Heart right ventricle (tissue), 16 donors: ENCODE data around the gene GRID1. TPM values are rescaled to one million over a fixed set of nuclear protein-coding genes. Genes with fewer than 3 reads are reported as not detected.
"Not testable (repeated sequence)": the region's sequence is repeated elsewhere in the genome, so short reads cannot be mapped to it uniquely, and the experiment has no call there.

ENCODE experiments used
- ATAC-seq, 8 donors: fragments of 200-7000 bp; cut with Tn5 transposase; one replicate each; pipeline ENCODE4 v1.9.1; 2020; ENCODE audit warnings: mild to moderate bottlenecking in 8 of 8, moderate library complexity in 8 of 8, moderate number of reproducible peaks in 1 of 8
- DNase-seq, 2 donors: peaks; one replicate each; pipeline ENCODE4 v3.0.0-alpha.2; 2020
- H3K27ac ChIP-seq, 10 donors: fragments of 200-600 bp; sonication (generic) in 2 of 10; one replicate each; pipeline versions ENCODE4 v1.5.0 to v1.8.0; 2020 to 2022; ENCODE audit warnings: mild to moderate bottlenecking in 3 of 10
- H3K27me3 ChIP-seq, 7 donors: fragments of 200-600 bp; one replicate each; pipeline ENCODE4 v1.8.0; 2021 to 2022; ENCODE audit warnings: mild to moderate bottlenecking in 2 of 7
- H3K36me3 ChIP-seq, 9 donors: fragments of 200-600 bp; sonication (generic) in 1 of 9; one replicate each; pipeline versions ENCODE4 v1.5.0 to v1.8.0; 2020 to 2022; ENCODE audit warnings: mild to moderate bottlenecking in 2 of 9
- H3K4me1 ChIP-seq, 9 donors: fragments of 200-600 bp; sonication (generic) in 1 of 9; one replicate each; pipeline versions ENCODE4 v1.5.0 to v1.8.0; 2020 to 2022; ENCODE audit warnings: mild to moderate bottlenecking in 4 of 9
- H3K4me3 ChIP-seq, 10 donors: fragments of 200-600 bp; sonication (generic) in 2 of 10; one replicate each; pipeline versions ENCODE4 v1.5.0 to v1.8.0; 2020 to 2022; ENCODE audit warnings: mild to moderate bottlenecking in 7 of 10, moderate library complexity in 2 of 10
- H3K9me3 ChIP-seq, 11 donors: fragments of 200-600 bp in 10 of 11; sonication (generic) in 2 of 11; one replicate each; pipeline versions ENCODE4 v1.5.0 to v1.8.0; 2013 to 2022; ENCODE audit warnings: mild to moderate bottlenecking in 2 of 11, control low read depth in 1 of 11, moderate library complexity in 1 of 11
- WGBS, 2 donors: extraction: QIAGEN DNeasy Blood & Tissue Kit; methylation state at CpG; one replicate each; pipeline ENCODE4 v1.1.7; 2013; ENCODE audit warnings: inconsistent platforms in 1 of 2; 5-methylcytosine and 5-hydroxymethylcytosine counted together
- intact Hi-C, 10 donors: fragments of 100-400 bp; cut with DNase I; formaldehyde crosslinking; loops; one replicate each; pipeline versions ENCODE4 v1.11.1 to v1.14.2; 2022
- polyA plus RNA-seq, 2 donors: library from polyadenylated mRNA; stranded (reverse); fragments of 200-250 nt; gene quantifications; one replicate each; pipeline ENCODE4 v1.2.3, GENCODE V29; 2013
- total RNA-seq, 10 donors: library from RNA; stranded (reverse); fragmentation: NEBNext Ultra II Directional in 3 of 10; extraction: Animal tissue kit (Norgen Biotek cat#: 25700) in 3 of 10; gene quantifications; one replicate each; pipeline versions ENCODE4 v1.2.1 to v1.2.4, GENCODE V29; 2021 to 2023
- TF ChIP-seq, protein P1 (sequence below), 9 donors: fragments of 200-600 bp; sonication (generic) in 2 of 9; IDR thresholded peaks; one replicate each; pipeline versions ENCODE4 v1.5.0 to v1.8.0; 2021 to 2022; ENCODE audit warnings: antibody characterized with exemption in 9 of 9, mild to moderate bottlenecking in 5 of 9, moderate library complexity in 1 of 9
- donor health status: Arrhythmogenic right ventricular cardiomyopathy.
- donor health status: ischemic (EF 13 %, LVEDD 7.1; RV severe dilation, severe dysfunction).
- donor health status: healthy with polysubstance abuse.
- donor health status: DM: no; HTN: yes; CAD: no.
- donor health status: DM: no; HTN: no; CAD: no.
- donor health status: ischemic (EF 25% LVEDD 6.9; RV normal size, moderate dysfunction).
- donor health status: ischemic (EF 25% LVEDD 5.7; RV mildly dilated, moderate dysfunction).
- donor health status: healthy.
- donor health status: DM: yes; HTN: yes; CAD: no.
- donor health status: Ischemic cardiomyopathy.
- donor health status: ischemic (EF 35%, LVEDD 5.7; RV mildly dilated, moderate dysfunction).
- donor health status: nonischemic (EF 11% LVEDD 7.7; RV severe dilation, severe dysfunction).
- donor health status: DM: yes; HTN: yes; CAD: no.
- donor health status: PGD.
- donor health status: ischemic (EF 29% LVEDD 5.4; RV normal size, mild dysfunction).
- donor health status: nonischemic (EF 23%, LVEDD 6.1; RV moderate dilation, normal function).

GRID1 gene
- total and polyA plus RNA-seq, 12 donors = 0.44 to 3.4 (median 1.5) TPM

DNA sequence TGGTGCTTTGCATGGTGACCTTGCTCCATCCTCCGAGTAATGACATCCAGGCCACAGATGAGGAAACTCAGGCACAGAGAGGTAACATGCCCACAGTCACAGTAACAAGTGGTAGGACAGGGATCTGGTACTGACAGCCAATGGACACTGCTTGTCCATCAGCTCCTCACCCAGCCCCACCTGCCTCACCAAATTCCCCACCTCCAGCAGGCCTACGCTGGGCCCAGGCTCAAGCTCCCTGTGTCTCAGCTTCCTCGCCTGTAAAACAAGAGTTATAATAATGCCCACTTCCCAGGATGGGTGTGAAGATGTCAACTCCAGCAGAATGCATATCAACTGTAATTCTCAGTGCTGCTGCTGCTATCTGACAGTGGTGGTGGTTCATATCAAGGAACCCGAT is 123.8 kb downstream of the GRID1 start:
- TF ChIP-seq, protein P1, sequence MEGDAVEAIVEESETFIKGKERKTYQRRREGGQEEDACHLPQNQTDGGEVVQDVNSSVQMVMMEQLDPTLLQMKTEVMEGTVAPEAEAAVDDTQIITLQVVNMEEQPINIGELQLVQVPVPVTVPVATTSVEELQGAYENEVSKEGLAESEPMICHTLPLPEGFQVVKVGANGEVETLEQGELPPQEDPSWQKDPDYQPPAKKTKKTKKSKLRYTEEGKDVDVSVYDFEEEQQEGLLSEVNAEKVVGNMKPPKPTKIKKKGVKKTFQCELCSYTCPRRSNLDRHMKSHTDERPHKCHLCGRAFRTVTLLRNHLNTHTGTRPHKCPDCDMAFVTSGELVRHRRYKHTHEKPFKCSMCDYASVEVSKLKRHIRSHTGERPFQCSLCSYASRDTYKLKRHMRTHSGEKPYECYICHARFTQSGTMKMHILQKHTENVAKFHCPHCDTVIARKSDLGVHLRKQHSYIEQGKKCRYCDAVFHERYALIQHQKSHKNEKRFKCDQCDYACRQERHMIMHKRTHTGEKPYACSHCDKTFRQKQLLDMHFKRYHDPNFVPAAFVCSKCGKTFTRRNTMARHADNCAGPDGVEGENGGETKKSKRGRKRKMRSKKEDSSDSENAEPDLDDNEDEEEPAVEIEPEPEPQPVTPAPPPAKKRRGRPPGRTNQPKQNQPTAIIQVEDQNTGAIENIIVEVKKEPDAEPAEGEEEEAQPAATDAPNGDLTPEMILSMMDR (IDR thresholded peaks at IDR 0.05) = no peak
- intact Hi-C loops = no loop called here
- no peak overlapping the region for H3K27ac ChIP-seq
- no peaks in the 10 kb centered on the region for H3K9me3 ChIP-seq
- no peaks in the 10 kb centered on the region for H3K36me3 ChIP-seq
- no peak overlapping the region for H3K4me3 ChIP-seq
- H3K27me3 ChIP-seq = no peaks in the 10 kb centered on the region
- 88 to 94% methylated on average over 4 of the region's 4 CpGs for WGBS, 2 donors
- ATAC-seq (no peak), DNase-seq (no peak)
- no peaks in the 10 kb centered on the region for H3K4me1 ChIP-seq

DNA sequence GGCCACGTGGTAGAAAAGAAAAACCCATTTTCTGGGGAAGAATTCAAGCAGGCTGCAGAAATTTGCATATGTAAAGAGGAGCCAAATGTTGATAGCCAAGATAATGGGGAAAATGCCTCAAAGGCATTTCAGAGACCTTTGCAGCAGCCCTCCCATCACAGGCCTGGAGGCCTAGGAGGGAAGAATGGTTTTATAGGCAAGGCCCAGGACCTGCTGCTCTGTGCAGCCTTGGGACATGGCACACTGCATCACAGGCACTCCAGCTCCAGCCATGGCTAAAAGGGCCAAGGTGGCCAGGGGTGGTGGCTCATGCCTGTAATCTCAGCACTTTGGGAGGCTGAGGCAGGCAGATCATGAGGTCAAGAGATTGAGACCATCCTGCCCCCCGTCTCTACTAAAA is 128.5 kb downstream of the GRID1 start:
- H3K27me3 ChIP-seq = peaks cover 0 to 13% (median 0%) of the 10 kb centered on the region in 7 donors
- WGBS, 2 donors = 37 to 46% methylated on average over 2 of the region's 2 CpGs
- H3K4me1 ChIP-seq, ATAC-seq, H3K36me3 ChIP-seq, H3K4me3 ChIP-seq, H3K27ac ChIP-seq, DNase-seq, H3K9me3 ChIP-seq: not testable (repeated sequence)
- intact Hi-C loops = loop anchor here in 1 of 10 donors (5.0 kb wide), 1 partner anchor 206 kb away; no protein-coding TSS in a partner anchor

DNA sequence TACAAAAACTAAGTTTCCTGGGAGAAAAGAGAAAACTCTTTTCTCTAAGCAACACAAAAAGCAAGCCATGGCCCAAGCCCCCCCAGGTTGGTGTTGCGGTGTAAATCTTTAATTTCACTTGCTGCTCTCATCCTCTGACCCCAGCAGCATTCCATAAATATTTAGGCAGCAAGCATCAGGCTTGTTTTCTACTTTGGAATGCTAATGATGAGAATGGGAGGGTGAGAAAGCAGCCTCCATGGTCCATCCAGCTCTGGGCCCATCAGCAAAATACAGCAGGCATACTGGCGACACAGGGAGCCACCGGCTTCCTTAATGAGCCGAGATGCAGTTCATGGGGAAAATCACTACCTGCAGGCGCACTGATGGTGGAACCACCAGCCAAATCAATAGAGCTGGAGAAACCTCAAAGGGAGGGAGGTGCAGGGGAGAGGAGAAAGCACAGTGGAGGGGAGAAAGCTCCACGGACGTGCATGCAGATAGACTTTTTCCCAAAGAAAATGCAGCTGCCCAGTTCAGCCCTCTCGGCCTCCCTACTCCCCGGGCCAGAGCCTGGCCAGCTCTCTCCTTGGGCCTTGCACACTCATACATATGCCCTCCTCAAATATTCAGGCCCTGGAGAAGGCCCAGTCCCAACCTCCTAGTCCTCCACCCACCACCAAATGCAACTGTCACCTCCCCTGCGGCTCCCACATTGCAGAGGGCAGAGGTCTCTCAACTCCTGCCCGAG is 131.9 kb downstream of the GRID1 start:
- 63 to 80% methylated on average over 11 of the region's 11 CpGs for WGBS, 2 donors
- DNase-seq = no peak
- Histone ChIP-seq H3K36me3 (no peaks in the 10 kb centered on the region), H3K27me3 (peaks cover 0 to 13% (median 0%) of the 10 kb centered on the region in 7 donors), H3K27ac (no peak overlapping the region), H3K4me1 (peaks cover 0 to 3% (median 0%) of the 10 kb centered on the region in 9 donors), H3K9me3 (no peaks in the 10 kb centered on the region), H3K4me3 (no peak overlapping the region)
- no peak for ATAC-seq
- TF ChIP-seq, protein P1 (IDR thresholded peaks at IDR 0.05) = no peak
- intact Hi-C loops = loop anchor here in 1 of 10 donors (5.0 kb wide), 1 partner anchor 202 kb away; no protein-coding TSS in a partner anchor

DNA sequence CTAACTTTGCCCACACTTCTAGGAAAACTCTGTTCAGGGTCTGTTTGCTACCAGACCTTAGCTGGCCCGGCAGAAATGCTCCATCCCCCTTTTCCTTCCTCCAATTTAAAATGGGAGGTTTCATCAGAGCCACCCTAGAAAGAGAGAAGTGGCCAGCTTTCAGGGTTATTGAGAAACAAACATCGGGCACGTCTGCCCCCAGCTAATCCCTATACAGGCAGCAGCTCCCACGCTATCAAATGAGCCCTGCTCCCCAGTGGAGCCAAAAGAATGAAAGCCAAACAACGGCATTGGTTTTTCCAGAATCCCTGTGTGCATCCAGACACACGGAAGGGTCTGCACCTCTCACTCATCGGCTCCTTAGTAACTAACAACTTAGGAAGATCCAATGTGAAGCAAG is 132.5 kb downstream of the GRID1 start:
- intact Hi-C loops = no loop called here
- H3K27ac ChIP-seq = no peak overlapping the region
- TF ChIP-seq, protein P1 (IDR thresholded peaks at IDR 0.05) = no peak
- H3K27me3 ChIP-seq = peaks cover 0 to 13% (median 0%) of the 10 kb centered on the region in 7 donors
- DNase-seq = no peak
- peaks cover 0 to 3% (median 0%) of the 10 kb centered on the region in 9 donors for H3K4me1 ChIP-seq
- ATAC-seq = peak in 1 of 8 donors; percentile 29
- H3K9me3 ChIP-seq = no peaks in the 10 kb centered on the region
- H3K4me3 ChIP-seq = no peak overlapping the region
- 48 to 58% methylated on average over 7 of the region's 7 CpGs for WGBS, 2 donors
- H3K36me3 ChIP-seq = no peaks in the 10 kb centered on the region

DNA sequence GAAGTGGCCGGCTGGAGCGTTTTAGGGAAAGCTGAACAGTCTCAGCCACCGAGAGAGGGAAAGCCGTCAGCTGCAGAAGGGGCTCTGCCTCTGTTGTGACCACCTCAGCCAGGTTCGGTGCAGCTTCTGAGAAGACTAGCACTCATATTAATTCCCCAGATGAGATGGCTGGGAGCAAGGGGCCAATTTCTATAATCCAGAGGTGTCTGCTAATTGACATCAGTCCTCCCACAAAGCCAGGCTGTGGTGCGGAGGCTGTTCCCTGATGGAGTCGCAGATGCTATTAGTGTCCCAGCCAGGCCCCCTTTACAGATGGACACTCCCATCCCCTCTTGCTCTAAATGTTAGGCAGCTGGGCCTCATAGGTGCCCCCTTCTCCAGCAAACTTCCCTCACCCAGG is 133.5 kb downstream of the GRID1 start:
- Histone ChIP-seq H3K4me3 (no peak overlapping the region), H3K27ac (no peak overlapping the region), H3K4me1 (peaks cover 0 to 3% (median 0%) of the 10 kb centered on the region in 9 donors), H3K27me3 (peaks cover 0 to 13% (median 0%) of the 10 kb centered on the region in 7 donors), H3K9me3 (no peaks in the 10 kb centered on the region), H3K36me3 (no peaks in the 10 kb centered on the region)
- ATAC-seq (no peak), DNase-seq (no peak)
- TF ChIP-seq, protein P1 (IDR thresholded peaks at IDR 0.05) = no peak
- intact Hi-C loops = no loop called here
- WGBS, 2 donors = 69 to 76% methylated on average over 7 of the region's 7 CpGs
